SK-N-SH (cell line): ENCODE measurements around the gene PRPF6. TPM values are rescaled to one million over a fixed set of nuclear protein-coding genes. Genes with fewer than 3 reads are reported as not detected.
A peak's percentile ranks its signal among the peaks of the same experiment; 100 is the strongest.

Source experiments
- CTCF ChIA-PET: fragments of 300-600, 350-600 bp; formaldehyde crosslinking; extraction: SDS; loops from one replicate; lab custom pipeline; 2021; lab: Yijun Ruan, JAX
- POLR2A ChIA-PET: fragments of 350-600 bp; sonication (Branson Sonifier 250); formaldehyde crosslinking; extraction: SDS; loops from one replicate; lab custom pipeline; 2020; ENCODE audit warnings: antibody characterized with exemption, inconsistent platforms; lab: Yijun Ruan, JAX
- DNase-seq: peaks from one replicate; pipeline ENCODE4 v3.0.0; 2012
- H2AFZ ChIP-seq: fragments of 200-600 bp; sonication (generic); 2 replicates; pipeline ENCODE4 v1.8.1; 2016; ENCODE audit warnings: antibody characterized with exemption, mild to moderate bottlenecking, low read depth
- H3F3A ChIP-seq: fragments of 200-600 bp; sonication (generic); replicated peaks from 2 replicates; pipeline ENCODE3; 2016; ENCODE audit warnings: antibody characterized with exemption, mild to moderate bottlenecking; ENCODE audit not compliant: insufficient read depth
- H3K27ac ChIP-seq, 2 experiments: fragments of 200-500 bp in 1 of 2; fragments of 200-600 bp in 1 of 2; sonication (Bioruptor generic) in 1 of 2; sonication (generic), shearing (Covaris generic) in 1 of 2; 2 replicates each; pipeline versions ENCODE4 v1.5.1 to v1.6.1; 2014 to 2016; ENCODE audit warnings: low read depth in 2 of 2, inconsistent platforms in 1 of 2, low read length in 1 of 2, mild to moderate bottlenecking in 1 of 2, mixed read lengths in 1 of 2
- H3K27me3 ChIP-seq: fragments of 200-600 bp; sonication (generic), shearing (Covaris generic); 2 replicates; pipeline ENCODE4 v1.6.1; 2016; ENCODE audit warnings: mixed run types; ENCODE audit not compliant: insufficient read depth
- H3K36me3 ChIP-seq, 2 experiments: fragments of 200-500 bp in 1 of 2; fragments of 200-600 bp in 1 of 2; sonication (Bioruptor generic) in 1 of 2; sonication (generic) in 1 of 2; replicated peaks in 1 of 2; 2 replicates each; pipeline versions ENCODE3 to v1.5.1; 2014 to 2016; ENCODE audit warnings: low read length in 1 of 2, mild to moderate bottlenecking in 1 of 2; ENCODE audit not compliant: insufficient read depth in 2 of 2, control insufficient read depth in 1 of 2
- H3K4me1 ChIP-seq, 2 experiments: fragments of 200-500 bp in 1 of 2; fragments of 200-600 bp in 1 of 2; sonication (Bioruptor generic) in 1 of 2; sonication (generic), shearing (Covaris generic) in 1 of 2; 2 replicates each; pipeline versions ENCODE4 v1.5.1 to v1.6.1; 2014 to 2016; ENCODE audit warnings: low read depth in 1 of 2, low read length in 1 of 2, mixed run types in 1 of 2; ENCODE audit not compliant: insufficient read depth in 2 of 2, control insufficient read depth in 1 of 2
- H3K4me2 ChIP-seq: fragments of 200-600 bp; sonication (generic), shearing (Covaris generic); 2 replicates; pipeline ENCODE4 v1.6.1; 2017; ENCODE audit warnings: mixed run types
- H3K4me3 ChIP-seq, 2 experiments: fragments of 200-500 bp in 1 of 2; fragments of 200-600 bp in 1 of 2; sonication (Bioruptor generic) in 1 of 2; sonication (generic), shearing (Covaris generic) in 1 of 2; 2 replicates each; pipeline versions ENCODE4 v1.5.1 to v1.8.1; 2014 to 2016; ENCODE audit warnings: low read depth in 2 of 2, inconsistent platforms in 1 of 2, low read length in 1 of 2, mild to moderate bottlenecking in 1 of 2, mixed read lengths in 1 of 2, moderate library complexity in 1 of 2
- H3K79me2 ChIP-seq: fragments of 200-600 bp; sonication (generic); 2 replicates; pipeline ENCODE4 v1.8.1; 2017; ENCODE audit warnings: mild to moderate bottlenecking; ENCODE audit not compliant: insufficient read depth
- H3K9ac ChIP-seq: fragments of 200-600 bp; sonication (generic); 2 replicates; pipeline ENCODE4 v1.6.1; 2017; ENCODE audit warnings: mixed run types
- H3K9me2 ChIP-seq: fragments of 200-600 bp; sonication (generic); 2 replicates; pipeline ENCODE4 v1.6.1; 2017; ENCODE audit warnings: mixed run types
- H3K9me3 ChIP-seq: fragments of 200-600 bp; sonication (generic); 2 replicates; pipeline ENCODE4 v1.6.1; 2017; ENCODE audit warnings: mixed run types, mild to moderate bottlenecking, moderate library complexity
- H4K20me1 ChIP-seq: fragments of 200-600 bp; sonication (generic); 2 replicates; pipeline ENCODE4 v1.6.1; 2017; ENCODE audit warnings: mild to moderate bottlenecking, mixed run types; ENCODE audit not compliant: insufficient read depth
- CHD2 ChIP-seq: fragments of 150-350 bp; IDR thresholded peaks from 2 replicates; pipeline ENCODE4 v1.6.1; 2018; ENCODE audit warnings: low read length; ENCODE audit not compliant: partially characterized antibody
- CTCF ChIP-seq: fragments of 200-600 bp; sonication (generic); IDR thresholded peaks from 2 replicates; pipeline ENCODE4 v1.6.1; 2017; ENCODE audit warnings: antibody characterized with exemption, mild to moderate bottlenecking, moderate library complexity
- EP300 ChIP-seq, 2 experiments: IDR thresholded peaks; 2 replicates each; pipeline versions ENCODE4 v1.4.0 to v1.6.1; 2012; ENCODE audit warnings: borderline replicate concordance in 1 of 2, low read depth in 1 of 2, low read length in 1 of 2
- EZH2phosphoT487 ChIP-seq: fragments of 200-600 bp; sonication (generic); IDR thresholded peaks from 2 replicates; pipeline ENCODE4 v1.6.1; 2017; ENCODE audit warnings: low read depth, mixed run types, mild to moderate bottlenecking, antibody characterized with exemption, moderate library complexity, borderline replicate concordance
- FOSL2 ChIP-seq: IDR thresholded peaks from 2 replicates; pipeline ENCODE4 v1.4.0; 2012; ENCODE audit warnings: low read depth, mild to moderate bottlenecking, moderate library complexity, borderline replicate concordance
- GATA2 ChIP-seq: sonication (generic); formaldehyde crosslinking; IDR thresholded peaks from 2 replicates; pipeline ENCODE4 v1.5.0; 2020; ENCODE audit warnings: mild to moderate bottlenecking, missing genetic modification reagents
- JUND ChIP-seq: IDR thresholded peaks from 2 replicates; pipeline ENCODE4 v1.4.0; 2012
- MXI1 ChIP-seq: IDR thresholded peaks from 2 replicates; pipeline ENCODE4 v1.6.1; 2012; ENCODE audit warnings: mild to moderate bottlenecking, low read depth, low read length, improper control_type of control experiment
- NFIC ChIP-seq: IDR thresholded peaks from 2 replicates; pipeline ENCODE4 v1.4.0; 2012; ENCODE audit warnings: borderline replicate concordance
- NRF1 ChIP-seq: IDR thresholded peaks from 2 replicates; pipeline ENCODE4 v1.6.1; 2012; ENCODE audit warnings: low read depth, mild to moderate bottlenecking, low read length
- RAD21 ChIP-seq: IDR thresholded peaks from 2 replicates; pipeline ENCODE4 v1.6.1; 2012; ENCODE audit warnings: mild to moderate bottlenecking, low read length
- REST ChIP-seq: IDR thresholded peaks from 2 replicates; pipeline ENCODE4 v1.6.1; 2012; ENCODE audit warnings: mild to moderate bottlenecking, low read depth, low read length, moderate library complexity
- RFX5 ChIP-seq: IDR thresholded peaks from 2 replicates; pipeline ENCODE4 v1.6.1; 2012; ENCODE audit warnings: mild to moderate bottlenecking, improper control_type of control experiment, low read length
- RXRA ChIP-seq: IDR thresholded peaks from 2 replicates; pipeline ENCODE4 v1.4.0; 2012; ENCODE audit warnings: low read depth, mild to moderate bottlenecking, borderline replicate concordance
- SIN3A ChIP-seq: IDR thresholded peaks from 2 replicates; pipeline ENCODE4 v1.6.1; 2012; ENCODE audit warnings: low read depth, mild to moderate bottlenecking, low read length, moderate library complexity, borderline replicate concordance
- SMC3 ChIP-seq: IDR thresholded peaks from 2 replicates; pipeline ENCODE4 v1.6.1; 2012; ENCODE audit warnings: low read depth, low read length, improper control_type of control experiment
- TAF1 ChIP-seq: IDR thresholded peaks from 2 replicates; pipeline ENCODE4 v1.6.1; 2012; ENCODE audit warnings: low read depth, mild to moderate bottlenecking, low read length, moderate library complexity, borderline replicate concordance
- TEAD4 ChIP-seq: IDR thresholded peaks from 2 replicates; pipeline ENCODE4 v1.4.0; 2012; ENCODE audit warnings: mild to moderate bottlenecking, borderline replicate concordance; ENCODE audit not compliant: insufficient read depth
- YY1 ChIP-seq: IDR thresholded peaks from 2 replicates; pipeline ENCODE4 v1.4.0; 2012; ENCODE audit warnings: low read depth, mild to moderate bottlenecking
- ZBTB33 ChIP-seq: IDR thresholded peaks from 2 replicates; pipeline ENCODE4 v1.4.0; 2012; ENCODE audit warnings: low read depth, borderline replicate concordance
- WGBS: methylation state at CpG from one replicate; pipeline ENCODE4 v1.1.6; 2017; ENCODE audit warnings: low lambda C conversion rate; 5-methylcytosine and 5-hydroxymethylcytosine counted together
- polyA plus RNA-seq, 3 experiments: library from polyadenylated mRNA; depleted of rRNA; stranded (reverse); fragments of >200 nt; gene quantifications; 2 replicates each; pipeline ENCODE4 v1.2.3, GENCODE V29; 2012

PRPF6 gene
- polyA plus RNA-seq, 1 of the 3 experiments (the other 2 are of a cell fraction): 59.1 TPM

GRCh38 chr20:64069209-64069613, 88.3 kb downstream of the PRPF6 start:
- H3K36me3 ChIP-seq: peaks cover 0 to 17% of the 10 kb centered on the region in 2 experiments
- no peak overlapping the region for H3K4me3 ChIP-seq
- CTCF ChIA-PET: interaction anchor here (0.7 to 2.9 kb wide), 21 partner anchors 9 to 194 kb away, joined by 3 to 21 read pairs (median 4); partner anchors contain the start of genes DNAJC5, LKAAEAR1, OPRL1 and RGS19
- peaks cover 5 to 8% of the 10 kb centered on the region in 2 experiments; a peak in 2 of 4 replicates for H3K4me1 ChIP-seq
- H3F3A ChIP-seq: no peaks in the 10 kb centered on the region
- POLR2A ChIA-PET: no interaction called here
- H2AFZ ChIP-seq: no peak overlapping the region
- no peak for DNase-seq
- 75% methylated on average over 2 of the region's 20 CpGs for WGBS
- H4K20me1 ChIP-seq: no peaks in the 10 kb centered on the region
- H3K9ac ChIP-seq: no peak overlapping the region
- H3K27me3 ChIP-seq: no peaks in the 10 kb centered on the region
- H3K9me2 ChIP-seq: no peaks in the 10 kb centered on the region
- no peaks in the 10 kb centered on the region for H3K9me3 ChIP-seq
- H3K79me2 ChIP-seq: 0 out of 2 replicates have a peak, but pooled peaks cover 2% of the 10 kb centered on the region
- no peak overlapping the region for H3K4me2 ChIP-seq
- TF ChIP-seq GATA2 (CRISPR knock-in tag) (no peak), TAF1 (no peak), RXRA (no peak), EP300 (IDR thresholded peaks at IDR 0.05; ENCODE audit: borderline replicate concordance in 1 of 2, low read depth in 1 of 2, low read length in 1 of 2) (no peak)
- H3K27ac ChIP-seq: no peak overlapping the region

- peak; percentile 89 for DNase-seq
- no peaks in the 10 kb centered on the region for H3K27me3 ChIP-seq
- no peaks in the 10 kb centered on the region for H4K20me1 ChIP-seq
- H3K9ac ChIP-seq: no peak overlapping the region
- peaks cover 0 to 4% of the 10 kb centered on the region in 2 experiments; a peak in 1 of 4 replicates for H3K4me1 ChIP-seq
- no CpG with 5 or more reads among the region's 14 CpGs for WGBS
- H3F3A ChIP-seq: no peaks in the 10 kb centered on the region
- H3K36me3 ChIP-seq: peaks cover 0 to 17% of the 10 kb centered on the region in 2 experiments
- no peak overlapping the region for H3K27ac ChIP-seq
- H3K4me2 ChIP-seq: no peak overlapping the region
- ChIA-PET POLR2A (no interaction called here), CTCF (interaction anchor here (0.6 to 2.9 kb wide), 22 partner anchors 8 to 194 kb away, joined by 3 to 21 read pairs (median 4); partner anchors contain the start of genes DNAJC5, LKAAEAR1, OPRL1 and RGS19)
- no peak overlapping the region for H2AFZ ChIP-seq
- no peaks in the 10 kb centered on the region for H3K9me2 ChIP-seq
- H3K4me3 ChIP-seq: no peak overlapping the region; a peak in 1 of 4 replicates
- no peaks in the 10 kb centered on the region for H3K9me3 ChIP-seq
- no peaks in the 10 kb centered on the region for H3K79me2 ChIP-seq
- peak; percentile 76 for TF ChIP-seq CTCF
- no peak for TF ChIP-seq FOSL2
- no peak for TF ChIP-seq YY1
- TF ChIP-seq TEAD4: no peak
- peak; percentile 41 for TF ChIP-seq RAD21
- TF ChIP-seq CHD2: no peak
- TF ChIP-seq EZH2phosphoT487: no peak
- TF ChIP-seq REST: no peak
- TF ChIP-seq RXRA: no peak
- no peak for TF ChIP-seq MXI1
- TF ChIP-seq GATA2 (CRISPR knock-in tag): no peak
- TF ChIP-seq RFX5: no peak
- no peak for TF ChIP-seq SIN3A
- no peak for TF ChIP-seq NRF1
- TF ChIP-seq SMC3: peak; percentile 43
- TF ChIP-seq ZBTB33: no peak
- TF ChIP-seq JUND: no peak
- no peak for TF ChIP-seq NFIC
Observed at GRCh38 chr20:64069614-64070243, 88.8 kb downstream of the PRPF6 start.
